ENCODE measurements around the gene CPA5.

CPA5 gene

GRCh38 chr7:130397051-130397757 is 52.6 kb downstream of the CPA5 start:
- DNase-seq (ENCODE audit: low read depth) = no peak

- no peak for DNase-seq (ENCODE audit: low read depth)
Observed at GRCh38 chr7:130397758-130398073, 53.1 kb downstream of the CPA5 start.

GRCh38 chr7:130398526-130399090 is 54.0 kb downstream of the CPA5 start:
- DNase-seq (ENCODE audit: low read depth) = no peak

DNA sequence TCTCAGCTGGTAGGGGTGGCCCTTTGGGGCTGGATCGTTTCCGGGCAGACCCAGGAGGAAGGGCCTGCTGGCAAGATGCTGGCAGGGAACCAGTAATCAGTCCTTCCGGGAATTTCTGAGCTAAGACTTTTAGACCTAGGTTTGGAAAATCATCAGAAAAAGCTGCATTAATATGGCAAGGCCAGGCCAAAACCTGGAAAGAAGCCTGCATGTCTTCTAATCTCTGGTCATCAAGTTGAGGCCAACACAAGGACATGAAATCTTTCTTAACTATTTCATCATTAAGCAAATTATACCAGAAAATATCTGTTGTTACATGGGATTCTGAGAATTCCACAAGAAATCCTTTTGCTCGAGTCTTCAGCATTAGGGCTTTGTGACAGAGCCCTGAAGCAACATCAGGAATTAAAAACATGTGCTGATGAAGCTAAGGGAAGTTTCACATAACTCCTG is 55.5 kb downstream of the CPA5 start:
- no peak for DNase-seq (ENCODE audit: low read depth)

- DNase-seq (ENCODE audit: low read depth) = no peak
Observed at GRCh38 chr7:130401101-130401500, 56.5 kb downstream of the CPA5 start.

- no peak for DNase-seq (ENCODE audit: low read depth)
Observed at GRCh38 chr7:130401578-130401977, 57.0 kb downstream of the CPA5 start.

DNA sequence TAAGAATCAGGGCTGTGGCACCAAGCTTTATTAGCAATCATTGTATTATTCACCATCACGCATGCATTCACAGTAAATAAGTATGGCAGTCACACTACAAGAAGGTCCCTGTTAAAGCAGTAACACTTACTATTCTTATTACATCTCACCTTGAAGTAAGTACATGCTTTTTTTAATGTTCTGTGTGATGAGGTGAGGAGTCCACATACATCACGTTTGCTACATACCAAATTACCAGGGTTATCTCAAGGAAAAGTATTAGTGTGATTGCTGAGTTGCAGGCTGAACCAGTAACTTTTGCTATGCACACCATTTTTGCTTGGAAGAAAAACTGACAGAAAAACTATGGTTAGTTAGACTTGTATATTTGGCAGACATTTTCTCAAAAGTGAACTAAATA is 60.4 kb downstream of the CPA5 start:
- DNase-seq (ENCODE audit: low read depth) = no peak

DNA sequence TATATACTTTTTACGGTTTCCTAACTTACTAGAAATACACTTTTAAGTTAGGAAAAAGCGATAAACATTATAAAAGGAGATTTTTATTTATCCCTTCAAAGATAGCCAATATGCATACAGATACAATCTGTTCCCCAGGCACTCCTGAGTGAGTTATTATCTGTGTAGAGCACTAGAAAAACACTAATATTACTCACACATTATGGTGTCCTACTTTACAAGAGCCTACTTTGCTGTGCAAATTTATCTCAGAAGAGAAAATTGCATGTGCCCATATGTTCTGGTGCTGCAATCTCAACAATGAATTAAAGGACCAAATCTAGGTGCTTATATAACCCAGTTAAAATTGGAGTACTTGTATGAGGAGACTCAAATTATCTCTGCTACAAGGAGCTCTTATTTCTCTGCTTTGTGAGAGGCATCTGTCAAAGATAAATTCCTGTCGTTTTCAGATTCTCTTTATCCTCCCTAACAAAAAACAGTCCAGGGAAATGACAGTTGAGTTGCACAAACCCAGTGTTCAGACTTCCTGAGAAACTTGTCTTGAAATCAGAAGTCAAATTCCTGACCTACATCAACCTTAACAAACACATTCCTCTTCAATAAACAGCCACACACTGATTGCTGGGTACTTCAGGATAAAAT is 64.6 kb downstream of the CPA5 start:
- DNase-seq (ENCODE audit: low read depth) = no peak

DNA sequence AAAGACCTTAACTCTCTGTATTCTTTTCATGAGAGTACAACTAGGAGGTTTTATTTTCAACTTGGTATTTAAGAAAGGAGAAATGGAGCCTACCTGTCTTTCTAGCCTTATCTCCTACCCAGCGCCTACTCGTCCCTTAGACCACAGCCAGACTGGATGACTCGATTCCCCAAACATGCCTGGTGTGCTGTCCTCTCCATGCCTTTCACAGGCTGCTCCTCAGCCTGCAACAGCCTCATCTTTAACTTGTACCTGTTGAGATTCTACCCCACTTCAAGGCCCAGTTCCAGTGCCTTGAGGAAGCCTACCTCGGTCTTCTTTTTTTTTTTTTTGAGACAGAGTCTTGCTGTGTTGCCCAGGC is 65.1 kb downstream of the CPA5 start:
- no peak for DNase-seq (ENCODE audit: low read depth)

- DNase-seq (ENCODE audit: low read depth) = no peak
Observed at GRCh38 chr7:130410868-130411541, 66.4 kb downstream of the CPA5 start.

DNA sequence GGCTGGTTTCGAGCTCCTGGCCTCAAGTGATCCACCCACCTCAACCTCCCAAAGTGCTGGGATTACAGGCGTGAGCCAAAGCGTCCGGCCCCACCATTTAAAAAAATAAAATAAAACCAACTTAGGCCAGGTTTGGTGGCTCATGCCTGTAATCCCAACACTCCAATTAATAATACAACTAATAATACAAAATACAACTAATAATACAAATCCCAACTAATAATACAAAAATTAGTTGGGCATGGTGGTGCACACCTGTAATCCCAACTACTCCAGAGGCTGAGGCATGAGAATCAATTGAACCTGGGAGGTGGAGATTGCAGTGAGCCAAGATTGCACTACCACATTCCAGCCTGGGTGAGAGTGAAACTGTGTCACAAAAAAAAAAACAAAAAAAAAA is 68.6 kb downstream of the CPA5 start:
- DNase-seq (ENCODE audit: low read depth) = no peak

DNA sequence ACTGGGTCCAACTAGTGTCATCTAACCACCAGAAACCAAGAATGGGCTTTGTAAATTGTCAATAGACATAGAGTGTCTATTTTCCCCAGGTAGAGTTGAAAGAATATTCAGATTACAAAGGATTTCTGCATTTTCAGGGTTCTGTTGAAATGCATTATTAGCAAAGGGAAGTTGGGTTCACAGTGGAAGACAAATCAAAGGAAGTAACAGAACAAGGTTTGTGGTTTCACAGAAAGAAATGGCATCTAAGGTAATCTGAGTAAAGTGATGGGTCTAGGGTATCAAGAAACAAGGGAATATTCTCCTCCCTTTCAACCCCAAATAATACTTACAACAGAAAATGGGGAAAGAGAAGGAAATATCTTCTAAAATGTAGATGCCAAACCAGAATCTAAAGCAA is 70.4 kb downstream of the CPA5 start:
- DNase-seq (ENCODE audit: low read depth) = no peak

DNA sequence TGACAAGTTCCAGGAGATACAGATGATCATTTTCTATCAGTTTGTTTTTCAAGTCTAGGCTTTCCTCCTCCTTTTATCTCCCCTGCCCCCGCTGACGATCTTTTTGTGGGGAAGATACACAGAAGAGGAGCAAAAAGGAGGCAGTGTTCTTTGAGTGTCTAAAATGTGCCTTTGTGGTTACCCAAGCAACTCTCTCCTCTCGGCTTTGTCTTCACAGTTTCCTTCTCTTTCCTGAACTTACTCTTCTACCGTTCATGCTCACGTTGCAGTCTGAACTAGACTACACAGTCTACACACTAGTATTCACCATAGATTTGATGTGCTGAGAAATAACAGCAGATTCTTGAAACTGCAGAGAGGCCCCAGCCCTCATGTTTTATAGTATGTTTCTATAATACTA is 72.6 kb downstream of the CPA5 start:
- DNase-seq (ENCODE audit: low read depth) = no peak

- no peak for DNase-seq (ENCODE audit: low read depth)
Observed at GRCh38 chr7:130418306-130418705, 73.7 kb downstream of the CPA5 start.

All from activated gamma-delta T cell treated with anti-CD3 and anti-CD28 coated beads, Interleukin-2, amount 50 U/mL, for 16 hours (primary cell).